Stimulated activated CD8-positive, alpha-beta memory T cell treated with anti-CD3 and anti-CD28 coated beads, Interleukin-4, amount 100 ng/mL, for 48 hours (primary cell): ENCODE measurements around the gene NDUFAF8.
A peak's percentile ranks its signal among the peaks of the same experiment; 100 is the strongest.

Experiments
- DNase-seq: peaks from one replicate; pipeline ENCODE4 v3.0.0-alpha.2; 2020

NDUFAF8 gene

DNA sequence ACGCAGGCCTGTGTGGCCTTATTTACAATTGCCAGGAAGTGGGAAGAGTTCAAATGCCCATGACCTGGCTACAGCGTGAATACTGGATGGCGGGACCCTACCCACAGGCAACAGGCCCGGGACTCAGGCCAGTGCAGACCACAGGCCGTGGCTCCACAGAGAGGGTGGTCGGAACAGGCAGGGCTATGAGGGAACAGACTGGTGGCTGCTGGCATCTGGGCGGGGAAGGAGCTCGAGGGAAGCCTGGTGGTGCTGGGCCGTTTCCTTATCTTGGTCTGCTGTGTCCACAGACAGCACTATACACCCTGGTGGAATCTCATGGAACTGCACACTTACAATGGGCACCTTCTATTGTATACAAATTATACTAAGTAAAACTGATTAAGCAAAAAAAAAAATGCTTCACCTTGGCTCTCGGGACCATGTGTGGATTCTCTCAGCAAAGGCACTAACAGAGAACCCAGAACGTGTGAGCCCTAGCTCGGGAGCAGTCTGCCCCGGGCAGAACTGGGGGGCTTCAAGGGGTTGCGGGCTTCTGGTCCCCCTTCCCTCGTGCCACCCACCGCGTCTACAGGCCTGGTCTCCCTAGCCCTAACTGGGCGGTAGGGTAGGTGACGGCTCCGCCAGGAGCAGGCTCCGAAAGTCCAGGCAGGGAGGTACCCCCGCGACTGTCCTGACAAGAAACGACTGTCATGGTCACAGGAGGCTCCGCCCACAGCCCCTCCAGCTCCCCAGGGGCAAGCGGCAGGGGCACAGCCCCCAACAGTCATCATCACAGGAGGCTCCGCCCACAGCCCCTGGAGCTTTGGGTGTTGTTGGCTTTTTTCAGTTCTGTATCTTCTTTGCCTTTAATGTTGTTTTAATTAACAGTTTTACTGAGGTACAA, 38.2 kb upstream of the NDUFAF8 start:
- DNase-seq: peak; percentile 41

- no peak for DNase-seq
Observed at GRCh38 chr17:81202318-81202717, 36.8 kb upstream of the NDUFAF8 start.

DNA sequence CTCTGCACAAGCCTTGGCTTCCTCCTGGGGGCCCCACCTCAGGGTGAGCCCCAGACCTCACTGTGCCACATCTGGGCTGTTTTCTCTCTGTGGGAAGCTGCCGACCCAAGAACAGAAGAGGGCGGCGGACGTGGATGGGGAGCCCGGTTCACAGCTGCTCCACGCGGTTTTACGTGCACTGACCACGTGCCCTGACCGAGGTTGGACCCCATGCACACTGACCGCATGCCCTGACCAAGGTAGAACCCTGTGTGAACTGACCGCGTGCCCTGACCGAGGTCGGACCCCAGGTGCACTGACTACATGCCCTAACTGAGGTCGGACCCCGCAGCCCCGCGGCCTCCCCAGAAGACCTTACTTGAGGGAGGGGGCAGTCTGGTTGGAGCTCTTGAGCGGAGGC, 36.0 kb upstream of the NDUFAF8 start:
- no peak for DNase-seq

GRCh38 chr17:81204578-81204977, 34.5 kb upstream of the NDUFAF8 start:
- DNase-seq: no peak

GRCh38 chr17:81206166-81206565, 33.0 kb upstream of the NDUFAF8 start:
- DNase-seq: no peak

- no peak for DNase-seq
Observed at GRCh38 chr17:81206657-81207056, 32.5 kb upstream of the NDUFAF8 start.

- no peak for DNase-seq
Observed at GRCh38 chr17:81207610-81208581, 31.2 kb upstream of the NDUFAF8 start.

GRCh38 chr17:81208651-81209050, 30.5 kb upstream of the NDUFAF8 start:
- DNase-seq: no peak

- no peak for DNase-seq
Observed at GRCh38 chr17:81209141-81209540, 30.0 kb upstream of the NDUFAF8 start.

- no peak for DNase-seq
Observed at GRCh38 chr17:81210466-81210865, 28.7 kb upstream of the NDUFAF8 start.

DNA sequence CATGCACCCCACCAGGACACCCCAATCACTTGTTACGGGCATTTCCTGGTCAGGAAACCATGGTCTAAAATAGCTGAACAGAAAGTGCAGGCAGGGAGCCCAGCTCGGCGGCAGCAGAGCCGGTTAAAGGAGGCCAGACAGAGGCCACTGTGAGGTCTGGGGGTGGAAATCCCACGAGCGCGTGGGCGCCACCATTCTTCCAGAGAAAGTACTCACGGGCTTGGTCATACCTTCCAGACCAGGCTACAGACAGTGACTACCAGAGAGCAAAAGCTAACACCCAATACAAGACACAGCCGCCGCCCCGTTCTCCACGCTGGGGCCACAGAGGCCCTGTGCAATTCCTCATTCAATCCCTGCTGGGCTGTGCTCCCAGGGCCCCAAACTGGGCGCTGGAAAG, 28.2 kb upstream of the NDUFAF8 start:
- DNase-seq: no peak

- DNase-seq: no peak
Observed at GRCh38 chr17:81212365-81212764, 26.8 kb upstream of the NDUFAF8 start.

DNA sequence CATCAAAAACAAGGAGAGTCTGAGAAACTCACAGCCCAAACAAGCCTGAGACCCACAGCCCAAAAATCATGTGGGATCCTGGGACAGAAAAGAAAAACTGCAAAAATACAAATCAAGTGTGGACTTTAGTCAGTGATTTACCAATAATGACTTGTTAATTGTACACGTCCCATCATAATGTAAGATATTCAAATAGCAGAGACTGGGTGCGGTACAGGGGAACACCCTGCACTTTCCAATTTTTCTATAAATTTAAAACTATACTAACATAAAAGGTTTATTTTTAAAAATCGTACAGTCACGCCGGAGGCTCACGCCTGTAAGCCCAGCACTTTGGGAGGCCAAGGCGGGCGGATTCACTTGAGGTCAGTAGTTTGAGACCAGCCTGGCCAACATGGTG, 25.1 kb upstream of the NDUFAF8 start:
- DNase-seq: no peak

DNA sequence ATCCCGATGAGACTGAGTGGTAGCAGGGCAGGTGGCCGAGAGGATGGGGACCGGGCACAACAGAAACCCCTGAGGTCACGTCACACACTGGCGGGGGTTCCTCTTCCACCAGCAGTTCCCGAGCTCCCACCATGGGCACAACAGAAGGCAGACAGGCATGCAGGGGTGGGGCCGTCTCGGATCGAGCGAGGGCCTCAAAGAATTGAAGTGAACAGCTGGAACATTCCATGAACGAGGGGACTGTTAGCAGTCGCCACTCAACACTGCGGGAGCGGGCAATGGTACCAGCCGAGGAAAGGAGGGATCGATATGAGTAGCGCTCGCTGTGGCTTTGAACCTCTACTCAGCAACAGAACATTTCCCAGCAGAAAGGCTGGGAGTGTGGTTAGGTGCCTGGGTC, 21.6 kb upstream of the NDUFAF8 start:
- no peak for DNase-seq

GRCh38 chr17:81218459-81218858, 20.7 kb upstream of the NDUFAF8 start:
- DNase-seq: no peak

DNA sequence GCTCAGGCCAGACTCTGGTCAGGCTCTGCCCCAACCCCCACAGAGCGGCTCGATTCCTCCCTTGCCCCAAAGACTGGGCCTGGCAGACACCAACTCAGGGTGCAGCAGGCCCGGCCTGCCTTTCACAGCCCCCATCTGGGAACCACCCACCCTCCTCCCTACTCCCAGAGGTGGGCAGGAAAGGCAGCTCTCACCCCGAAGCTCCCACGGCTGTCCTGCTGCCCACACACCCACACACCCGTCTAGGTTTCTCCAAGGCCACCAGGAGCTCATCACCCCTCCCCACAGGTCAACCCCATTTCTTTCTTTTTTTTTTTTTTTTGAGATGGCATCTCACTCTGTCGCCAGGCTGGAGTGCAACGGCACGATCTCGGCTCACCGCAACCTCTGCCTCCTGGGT, 20.1 kb upstream of the NDUFAF8 start:
- no peak for DNase-seq

- DNase-seq: no peak
Observed at GRCh38 chr17:81219476-81220180, 19.5 kb upstream of the NDUFAF8 start.

- DNase-seq: no peak
Observed at GRCh38 chr17:81221371-81221841, 17.7 kb upstream of the NDUFAF8 start.

- DNase-seq: no peak
Observed at GRCh38 chr17:81221842-81222619, 17.1 kb upstream of the NDUFAF8 start.

DNA sequence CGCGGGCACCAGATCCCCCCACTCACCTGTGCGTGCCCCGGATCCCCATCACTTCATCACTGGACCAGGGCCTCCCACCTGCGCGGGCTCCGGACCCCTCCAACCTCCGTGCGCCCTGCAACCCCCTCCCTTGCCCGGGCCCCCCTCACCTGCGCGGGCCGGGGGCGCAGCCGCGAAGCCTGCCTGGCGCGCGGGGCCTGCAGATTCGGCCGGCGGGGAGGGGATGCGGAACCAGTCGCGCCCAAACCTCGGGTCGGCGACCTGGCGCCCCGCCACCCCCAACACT, 16.6 kb upstream of the NDUFAF8 start:
- no peak for DNase-seq

- peak; percentile 100 for DNase-seq
Observed at GRCh38 chr17:81222906-81223761, 16.0 kb upstream of the NDUFAF8 start, which contains the start of gene CEP131. TSS of gene CEP131 (minus strand) at chr17:81222965. CDS start at chr17:81220056, 2,909 bp downstream.
